GDM1 (cell line): Measurements from ENCODE around the gene UGT3A1.
"Not testable (repeated sequence)": the region's sequence is repeated elsewhere in the genome, so short reads cannot be mapped to it uniquely, and the experiment has no call there.

Experiments used
- DNase-seq: peaks from one replicate; lab custom pipeline; 2025; lab: John Stamatoyannopoulos, UW

UGT3A1 gene

DNA sequence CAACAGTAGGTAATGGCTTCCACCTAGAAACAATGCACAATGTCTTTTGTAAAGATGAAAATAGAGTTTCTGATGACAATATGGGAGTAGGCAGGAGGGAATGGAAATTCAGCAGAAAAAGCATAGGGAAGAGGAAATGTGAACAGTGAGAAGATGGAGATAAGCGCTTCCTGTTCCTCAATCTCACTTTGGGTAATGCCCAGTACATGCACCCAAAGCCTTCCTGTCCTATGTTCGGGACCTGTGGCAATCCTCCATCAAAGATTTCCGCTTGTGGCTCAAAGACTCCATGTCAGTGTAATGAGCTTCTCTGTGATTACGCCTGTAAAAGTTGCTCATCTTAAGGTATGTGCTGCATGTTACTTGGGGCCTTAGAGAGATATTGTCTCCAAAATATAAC is 2.7 kb downstream of the UGT3A1 start:
- no peak for DNase-seq

GRCh38 chr5:35987776-35988175 is 3.4 kb downstream of the UGT3A1 start:
- no peak for DNase-seq

GRCh38 chr5:35979715-35980114 is 11.5 kb downstream of the UGT3A1 start:
- no peak for DNase-seq

GRCh38 chr5:35976859-35977258 is 14.3 kb downstream of the UGT3A1 start:
- DNase-seq, result not testable (repeated sequence)

GRCh38 chr5:35974570-35974969 is 16.6 kb downstream of the UGT3A1 start:
- no peak for DNase-seq

DNA sequence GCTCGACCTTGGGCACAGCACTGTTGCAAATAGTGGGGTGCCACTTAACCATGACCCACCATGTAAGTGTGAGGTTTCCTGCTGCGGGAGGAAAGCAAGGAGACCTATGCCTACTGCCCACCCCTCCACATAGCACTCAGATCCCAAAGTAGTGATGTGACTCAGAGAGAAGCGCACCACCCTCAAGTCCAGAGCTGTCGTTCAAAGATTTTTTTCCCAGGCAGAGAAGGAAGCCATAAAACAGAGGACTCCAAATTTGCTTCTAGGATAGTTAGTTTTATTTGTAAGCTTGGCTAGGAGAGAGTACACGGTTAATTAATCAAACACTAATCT is 19.3 kb downstream of the UGT3A1 start:
- DNase-seq, result no peak

DNA sequence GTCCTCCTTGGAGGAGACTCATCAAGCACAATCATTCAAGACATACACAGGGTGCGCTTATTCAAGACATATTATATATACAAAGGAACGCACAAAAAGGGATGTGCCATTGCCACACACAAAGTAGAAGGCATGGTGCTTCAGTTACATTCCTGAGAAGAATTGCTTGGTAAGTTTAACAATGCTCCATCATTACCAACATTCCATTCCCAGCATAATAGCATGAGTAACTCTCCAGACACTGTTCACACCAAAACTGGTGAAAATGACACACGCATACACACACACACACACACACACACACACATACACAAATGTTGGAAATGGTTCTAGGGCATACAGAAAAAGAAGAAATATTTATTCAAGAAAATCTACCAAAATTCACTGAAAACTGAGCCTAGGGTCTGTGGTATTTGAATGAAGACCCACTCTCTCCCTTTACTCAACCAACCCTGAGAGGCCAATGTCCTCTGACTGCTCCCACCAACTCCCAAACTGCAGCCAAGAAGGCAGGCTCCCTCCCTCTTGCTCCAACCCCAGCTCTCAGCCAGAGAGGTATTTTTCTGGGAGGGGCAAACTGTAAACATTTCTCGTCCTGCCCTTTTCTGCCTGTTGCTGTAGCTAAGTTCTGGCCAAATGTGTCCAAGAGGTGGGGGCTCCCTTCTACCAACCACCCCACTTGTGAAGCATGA is 19.9 kb downstream of the UGT3A1 start:
- no peak for DNase-seq

DNA sequence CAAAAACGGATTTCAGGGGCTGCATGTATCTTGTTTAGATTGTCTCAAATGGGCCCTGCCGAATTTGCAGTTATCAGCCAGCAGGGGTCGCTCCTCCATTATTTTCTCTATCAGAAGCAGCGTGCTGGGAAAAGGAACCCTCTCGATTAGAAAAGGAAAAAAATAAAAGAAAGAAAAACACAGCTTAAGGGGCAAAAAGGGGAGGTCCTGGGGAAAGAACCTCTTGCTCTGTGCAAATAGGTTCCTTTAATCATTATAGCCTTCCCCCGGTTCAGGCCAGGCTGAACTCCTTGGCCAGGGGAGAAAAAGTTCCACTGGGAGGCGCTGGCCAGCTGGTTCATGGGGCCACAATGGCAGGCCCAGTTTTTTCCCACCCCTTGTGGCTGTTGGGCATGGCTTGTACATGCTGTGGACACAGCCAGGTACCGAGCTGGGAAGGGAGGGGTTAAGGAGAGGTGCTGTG is 27.8 kb downstream of the UGT3A1 start:
- DNase-seq, result no peak

DNA sequence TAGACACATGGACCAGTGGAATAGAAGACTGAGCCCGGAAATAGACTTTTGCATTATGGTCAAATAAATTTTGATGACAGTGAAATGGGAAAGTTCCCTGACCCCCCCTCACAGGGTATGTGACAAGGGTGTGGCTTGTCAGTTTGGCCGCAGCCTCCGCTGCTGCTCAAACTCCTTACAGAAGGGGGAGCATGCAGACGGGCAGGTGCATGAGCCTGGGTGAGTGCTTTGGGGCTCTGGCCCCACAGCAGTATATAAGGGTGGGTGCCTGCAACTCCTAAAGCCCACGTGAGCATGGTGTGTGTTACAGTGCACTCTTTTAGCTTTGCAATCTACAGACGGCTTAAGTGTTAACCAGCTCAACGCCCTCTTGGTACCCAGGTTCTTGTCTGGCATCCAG is 30.9 kb downstream of the UGT3A1 start:
- DNase-seq, result no peak

GRCh38 chr5:35956429-35956828 is 34.8 kb downstream of the UGT3A1 start:
- no peak for DNase-seq

GRCh38 chr5:35954175-35954574 is 37.0 kb downstream of the UGT3A1 start:
- no peak for DNase-seq

DNA sequence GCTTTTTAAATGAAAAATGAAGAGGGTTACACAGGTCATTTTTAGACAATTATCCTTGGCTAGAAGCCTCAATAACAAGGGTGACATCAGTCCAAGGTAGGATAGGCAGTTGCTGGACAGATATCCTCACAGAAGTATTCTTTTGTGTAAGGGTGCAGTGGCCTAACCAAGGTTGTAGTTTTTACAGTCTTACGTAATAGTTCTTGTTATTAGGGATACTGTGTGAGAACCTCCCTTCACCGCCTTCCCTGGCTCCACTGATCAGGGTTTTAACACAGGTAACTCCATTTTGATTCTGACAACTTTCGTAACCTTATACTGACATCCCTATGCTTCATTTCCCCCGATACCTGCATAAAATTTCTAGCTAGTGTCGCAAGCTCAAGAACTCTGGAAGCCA is 44.1 kb downstream of the UGT3A1 start:
- DNase-seq, result no peak

GRCh38 chr5:35939639-35940038 is 51.6 kb downstream of the UGT3A1 start:
- no peak for DNase-seq

DNA sequence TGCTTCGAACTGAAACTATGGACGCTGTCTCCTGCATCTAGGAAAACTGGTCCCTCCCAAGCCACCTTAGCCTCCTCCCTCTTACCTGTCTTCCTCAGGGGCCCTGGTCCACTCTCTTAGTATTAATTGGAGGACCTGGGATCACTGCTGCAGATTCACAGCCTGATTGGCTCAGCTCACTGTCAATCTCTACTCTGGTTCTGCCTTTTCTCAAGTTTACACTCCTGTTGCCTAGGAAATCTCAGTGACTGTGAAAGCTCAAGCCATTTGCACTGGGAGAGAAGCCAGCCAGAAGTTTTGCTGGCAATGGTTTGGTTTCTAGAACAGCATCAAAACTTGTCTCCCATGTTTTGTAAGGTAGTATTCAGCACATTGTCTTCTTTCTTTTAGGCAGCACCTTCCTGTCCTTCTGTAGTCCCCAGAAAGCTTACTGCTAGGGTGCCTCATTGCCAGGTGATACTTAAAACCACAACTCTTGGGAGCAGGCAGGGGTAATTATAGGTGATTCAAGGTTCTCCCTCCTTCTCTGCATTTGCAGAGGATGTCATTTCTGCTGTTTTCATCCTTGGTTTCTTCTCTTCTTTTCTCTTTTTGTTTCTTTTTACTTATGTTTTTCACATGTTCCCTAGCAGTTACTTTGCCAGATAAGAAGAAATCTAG is 52.5 kb downstream of the UGT3A1 start, which contains the start of gene CAPSL:
Gene CAPSL (minus strand): TSS at position 55 of the 660 bp plus-strand sequence. CDS start 17,502 bp downstream, outside the sequence.
- no peak for DNase-seq

DNA sequence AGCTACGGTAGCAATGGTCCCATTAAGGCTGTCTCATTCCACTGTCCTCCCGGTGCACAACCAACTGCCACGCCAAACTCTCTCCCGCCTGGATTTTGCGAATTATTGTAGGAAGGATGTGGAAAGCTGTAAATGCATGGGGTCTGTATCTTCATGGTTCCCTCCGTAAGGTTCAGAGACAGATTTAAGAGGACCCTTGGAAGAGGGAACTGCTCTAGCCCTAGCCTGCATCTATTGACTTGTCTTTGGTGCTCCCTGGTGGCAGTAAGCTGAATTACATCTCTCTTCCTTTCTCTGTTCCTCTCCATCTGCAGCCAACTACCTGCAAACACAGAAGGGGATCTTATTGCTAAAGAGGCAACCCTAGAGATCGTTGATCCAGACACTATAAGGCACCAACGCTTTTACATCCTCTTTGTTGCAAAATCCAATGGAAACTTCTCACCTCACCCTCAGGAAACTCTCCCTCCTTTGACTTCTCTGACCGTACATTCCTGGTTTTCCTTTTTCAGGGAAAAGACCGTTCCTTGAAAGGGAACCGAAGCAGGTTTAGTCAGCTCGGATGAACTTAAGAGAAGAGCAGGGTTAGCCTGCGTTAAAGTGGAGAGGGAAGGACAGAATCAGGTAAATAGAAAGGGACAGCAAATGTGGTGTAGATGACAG is 64.7 kb downstream of the UGT3A1 start:
- DNase-seq, result peak; percentile 39

GRCh38 chr5:35924950-35925722 is 66.1 kb downstream of the UGT3A1 start:
- peak; percentile 69 for DNase-seq

- DNase-seq, result no peak
These were observed 66.9 kb downstream of the UGT3A1 start for GRCh38 chr5:35924122-35924949.

GRCh38 chr5:35922468-35922867 is 68.7 kb downstream of the UGT3A1 start:
- no peak for DNase-seq

GRCh38 chr5:35921930-35922329 is 69.3 kb downstream of the UGT3A1 start:
- DNase-seq, result no peak

DNA sequence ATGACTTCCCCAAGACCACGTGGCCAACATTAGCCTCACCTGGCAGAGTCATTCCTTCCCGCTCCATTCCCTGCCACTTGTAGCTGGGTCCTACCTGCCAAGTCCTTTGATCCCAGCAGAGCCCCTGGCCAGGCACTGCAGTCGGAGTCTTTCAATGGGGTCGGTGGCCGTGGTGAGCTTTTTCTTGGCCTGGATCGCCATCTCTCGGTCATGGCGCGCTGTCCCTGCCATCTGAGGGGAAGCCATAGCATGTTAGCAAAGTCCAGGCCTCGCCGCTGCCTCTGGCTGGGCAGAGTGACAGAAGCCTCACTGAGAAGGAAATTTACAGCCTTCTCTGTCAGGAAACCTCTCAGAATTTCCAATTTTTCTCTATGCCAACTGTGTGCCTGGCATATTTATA is 70.3 kb downstream of the UGT3A1 start:
- no peak for DNase-seq

DNA sequence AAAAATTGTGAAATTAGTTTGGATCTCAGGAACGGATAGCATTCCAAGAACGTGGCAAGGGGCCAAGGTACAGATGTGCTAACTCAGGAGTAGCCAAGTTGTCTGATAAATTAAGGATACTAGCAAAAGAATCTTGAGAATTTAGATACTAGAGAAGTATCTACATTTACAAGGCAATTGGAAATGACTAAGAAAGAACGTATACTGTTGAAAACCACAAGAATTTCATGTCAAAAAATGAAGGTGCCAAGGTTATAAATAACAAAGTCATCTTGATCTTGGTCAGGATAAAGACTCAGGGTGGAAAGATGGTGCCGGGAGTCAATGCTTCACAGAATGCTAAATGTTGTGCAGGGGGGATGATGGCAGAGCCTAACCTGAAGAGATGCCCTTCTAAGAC is 72.0 kb downstream of the UGT3A1 start:
- no peak for DNase-seq

DNA sequence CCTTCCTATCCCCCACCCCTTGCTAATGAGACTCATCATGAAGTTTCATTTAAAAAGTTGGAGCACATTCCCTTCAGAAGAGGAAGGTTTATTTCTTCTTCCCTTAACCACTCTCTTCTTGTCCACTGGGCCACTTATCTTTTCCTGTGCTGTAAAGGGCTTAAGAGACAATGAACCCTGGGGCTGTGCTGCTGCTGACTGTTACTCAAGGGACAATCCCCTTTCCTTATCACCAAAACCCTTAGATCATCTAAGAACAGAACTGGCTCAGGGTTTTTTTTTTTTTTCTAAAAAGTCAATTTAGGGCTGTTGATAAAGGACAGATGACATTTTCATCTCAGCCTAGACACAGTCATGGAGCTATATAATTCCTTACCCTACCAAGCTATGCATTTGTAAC is 82.4 kb downstream of the UGT3A1 start:
- DNase-seq, result no peak
